GM23338 (cell line): Measurements from ENCODE around the gene HSH2D. TPM values are rescaled to one million over a fixed set of nuclear protein-coding genes. Genes with fewer than 3 reads are reported as not detected.
A peak's percentile ranks its signal among the peaks of the same experiment; 100 is the strongest.

Source experiments
- ATAC-seq: fragments of 200-7000 bp; cut with Tn5 transposase; 3 replicates; pipeline ENCODE4 v1.9.1; 2020
- DNase-seq: peaks from one replicate; pipeline ENCODE4 v3.0.0-alpha.2; 2015; ENCODE audit warnings: low spot score
- H2AFZ ChIP-seq: fragments of 200-600 bp; sonication (generic); 2 replicates; pipeline ENCODE4 v1.8.0; 2016; ENCODE audit warnings: antibody characterized with exemption, mild to moderate bottlenecking, moderate library complexity
- H3F3A ChIP-seq: fragments of 200-600 bp; sonication (generic); replicated peaks from 2 replicates; pipeline ENCODE4 v1.8.0; 2017; ENCODE audit warnings: antibody characterized with exemption, mixed run types, low read depth
- H3K27ac ChIP-seq: fragments of 200-600 bp; sonication (generic); 2 replicates; pipeline ENCODE4 v1.6.1; 2016; ENCODE audit warnings: low read depth
- H3K27me3 ChIP-seq: fragments of 200-600 bp; sonication (generic); 2 replicates; pipeline ENCODE4 v1.8.0; 2016; ENCODE audit warnings: mild to moderate bottlenecking, mixed run types, moderate library complexity; ENCODE audit not compliant: insufficient read depth
- H3K36me3 ChIP-seq: fragments of 200-600 bp; sonication (generic); 2 replicates; pipeline ENCODE4 v1.8.0; 2016; ENCODE audit warnings: mild to moderate bottlenecking; ENCODE audit not compliant: insufficient read depth
- H3K4me1 ChIP-seq: fragments of 200-600 bp; sonication (generic); 2 replicates; pipeline ENCODE4 v1.8.0; 2016; ENCODE audit warnings: mild to moderate bottlenecking, moderate library complexity; ENCODE audit not compliant: insufficient read depth
- H3K4me2 ChIP-seq: fragments of 200-600 bp; sonication (generic); 2 replicates; pipeline ENCODE4 v1.7.1; 2017; ENCODE audit warnings: mixed run types
- H3K4me3 ChIP-seq: fragments of 200-600 bp; sonication (generic); 2 replicates; pipeline ENCODE4 v1.6.1; 2016; ENCODE audit warnings: mixed run types
- H3K79me2 ChIP-seq: fragments of 200-600 bp; sonication (generic); replicated peaks from 2 replicates; pipeline ENCODE4 v1.8.0; 2017; ENCODE audit warnings: mild to moderate bottlenecking; ENCODE audit not compliant: insufficient read depth
- H3K9me2 ChIP-seq: fragments of 200-600 bp; sonication (generic); 2 replicates; pipeline ENCODE4 v1.8.0; 2017; ENCODE audit not compliant: insufficient read depth
- H4K20me1 ChIP-seq: fragments of 200-600 bp; sonication (generic); replicated peaks from 2 replicates; pipeline ENCODE4 v1.8.0; 2017; ENCODE audit warnings: mild to moderate bottlenecking; ENCODE audit not compliant: insufficient read depth
- H3K27ac Mint-ChIP-seq: 2 replicates; pipeline ENCODE4 v1.8.0; 2020; ENCODE audit warnings: inconsistent platforms, mild to moderate bottlenecking, moderate library complexity, mixed read lengths
- H3K27me3 Mint-ChIP-seq: 3 replicates; pipeline ENCODE4 v1.8.0; 2022; ENCODE audit warnings: low read depth, mild to moderate bottlenecking, moderate library complexity, mixed read lengths, inconsistent platforms; ENCODE audit not compliant: insufficient read depth, poor library complexity
- H3K36me3 Mint-ChIP-seq: 3 replicates; pipeline ENCODE4 v1.8.0; 2021; ENCODE audit warnings: low read depth, mild to moderate bottlenecking, inconsistent platforms, moderate library complexity, mixed read lengths
- H3K4me1 Mint-ChIP-seq: 3 replicates; pipeline ENCODE4 v1.8.0; 2020; ENCODE audit warnings: mild to moderate bottlenecking, inconsistent platforms, mixed read lengths
- H3K4me3 Mint-ChIP-seq: 3 replicates; pipeline ENCODE4 v1.8.0; 2021; ENCODE audit warnings: moderate library complexity, mild to moderate bottlenecking, inconsistent platforms, mixed read lengths
- H3K9me3 Mint-ChIP-seq: 3 replicates; pipeline ENCODE4 v1.8.0; 2020; ENCODE audit warnings: moderate library complexity, mild to moderate bottlenecking, inconsistent platforms, mixed read lengths
- CREB1 ChIP-seq: fragments of 250-450 bp; sonication (Bioruptor Pico); IDR thresholded peaks from 2 replicates; pipeline ENCODE4 v1.5.0; 2020; ENCODE audit warnings: low read depth, mild to moderate bottlenecking, moderate library complexity
- CTCF ChIP-seq, 2 experiments: fragments of 200-600 bp in 1 of 2; sonication (generic) in 1 of 2; conservative IDR thresholded peaks; 2 replicates each; pipeline versions ENCODE4 v1.5.1 to v1.6.1; 2016 to 2017; ENCODE audit warnings: antibody characterized with exemption in 2 of 2, low read depth in 2 of 2, mild to moderate bottlenecking in 2 of 2, moderate library complexity in 1 of 2
- ETS1 ChIP-seq: IDR thresholded peaks from 2 replicates; pipeline ENCODE4 v1.6.1; 2016; ENCODE audit warnings: antibody characterized with exemption
- EZH2 ChIP-seq: fragments of 200-600 bp; sonication (generic); IDR thresholded peaks from one replicate; pipeline ENCODE4 v1.8.0; 2017; ENCODE audit warnings: antibody characterized with exemption, mild to moderate bottlenecking, low read depth; ENCODE audit not compliant: unreplicated experiment
- JUNB ChIP-seq: IDR thresholded peaks from one replicate; pipeline ENCODE4 v1.6.1; 2016; ENCODE audit warnings: antibody characterized with exemption; ENCODE audit not compliant: unreplicated experiment
- NANOG ChIP-seq: IDR thresholded peaks from 2 replicates; pipeline ENCODE4 v1.6.1; 2016; ENCODE audit warnings: antibody characterized with exemption, borderline replicate concordance
- POLR2AphosphoS5 ChIP-seq: IDR thresholded peaks from 2 replicates; pipeline ENCODE4 v1.6.1; 2016; ENCODE audit warnings: antibody characterized with exemption, low read depth
- REST ChIP-seq: IDR thresholded peaks from one replicate; pipeline ENCODE4 v1.6.1; 2018; ENCODE audit warnings: antibody characterized with exemption; ENCODE audit not compliant: unreplicated experiment
- STAT1 ChIP-seq: IDR thresholded peaks from one replicate; pipeline ENCODE4 v1.6.1; 2016; ENCODE audit warnings: antibody characterized with exemption; ENCODE audit not compliant: unreplicated experiment
- ZNF114 ChIP-seq: fragments of 250-450 bp; sonication (Bioruptor Pico); IDR thresholded peaks from 2 replicates; pipeline ENCODE4 v1.5.0; 2020; ENCODE audit warnings: mild to moderate bottlenecking, moderate library complexity
- ZNF331 ChIP-seq: fragments of 250-450 bp; sonication (Bioruptor Pico); IDR thresholded peaks from 2 replicates; pipeline ENCODE4 v1.5.0; 2020; ENCODE audit warnings: low read depth, mild to moderate bottlenecking, moderate library complexity
- ZNF462 ChIP-seq: fragments of 250-450 bp; sonication (Bioruptor Pico); IDR thresholded peaks from 2 replicates; pipeline ENCODE4 v1.5.0; 2020; ENCODE audit warnings: mild to moderate bottlenecking, moderate library complexity
- polyA plus RNA-seq: library from polyadenylated mRNA; unstranded; fragments of >200 nt; fragmentation: Nextera tagmentation; extraction: Ambion mirVana; gene quantifications from 2 replicates; pipeline ENCODE4 v1.2.1, GENCODE V29; 2016
- total RNA-seq: library from RNA; depleted of rRNA; stranded (reverse); fragments of >200 nt; shearing (Covaris generic); gene quantifications from 2 replicates; pipeline ENCODE4 v1.2.3, GENCODE V29; 2014

Gene HSH2D
- total and polyA plus RNA-seq, 2 experiments from 2014 or later: 0.81 to 1.4 TPM

- Histone ChIP-seq H3K36me3 (no peaks in the 10 kb centered on the region), H3F3A (no peaks in the 10 kb centered on the region), H3K79me2 (no peaks in the 10 kb centered on the region), H3K4me1 (peaks cover 3% of the 10 kb centered on the region), H3K27ac (no peak overlapping the region), H3K9me2 (no peaks in the 10 kb centered on the region), H3K4me3 (no peak overlapping the region), H2AFZ (no peak overlapping the region), H4K20me1 (no peaks in the 10 kb centered on the region; the same call in 1 of the 2 replicates), H3K4me2 (no peak overlapping the region), H3K27me3 (no peaks in the 10 kb centered on the region)
- ATAC-seq (no peak), DNase-seq (no peak)
- TF ChIP-seq STAT1 (no peak), ETS1 (no peak), ZNF462 (no peak), ZNF331 (no peak), NANOG (no peak), REST (no peak), CREB1 (no peak), JUNB (no peak), POLR2AphosphoS5 (no peak), ZNF114 (CRISPR knock-in tag) (no peak), EZH2 (no peak), CTCF (conservative IDR thresholded peaks at IDR 0.05; ENCODE audit: low read depth in 2 of 2) (no peak)
- Mint-ChIP-seq H3K27ac (no peak overlapping the region), H3K4me3 (peak overlapping the region; percentile 89), H3K36me3 (no peaks in the 10 kb centered on the region; the same call in 2 of the 3 replicates), H3K9me3 (no peaks in the 10 kb centered on the region), H3K4me1 (peaks cover 7% of the 10 kb centered on the region), H3K27me3 (peaks cover 4% of the 10 kb centered on the region)
Measured at GRCh38 chr19:16199275-16199932, 55.9 kb downstream of the HSH2D start.
